Parathyroid adenoma (tissue), 2 donors: ENCODE data around the gene PCSK6.

Source experiments
- H2AFZ ChIP-seq: fragments of 300-600 bp; sonication (generic); one replicate; pipeline ENCODE4 v1.7.0; 2017; ENCODE audit warnings: antibody characterized with exemption, mild to moderate bottlenecking
- H3K27ac ChIP-seq: fragments of 300-600 bp; sonication (generic); one replicate; pipeline ENCODE4 v1.7.0; 2017
- H3K27me3 ChIP-seq: fragments of 300-600 bp; sonication (generic); one replicate; pipeline ENCODE4 v1.7.0; 2017; ENCODE audit warnings: low read length; ENCODE audit not compliant: control insufficient read depth, insufficient read depth
- H3K36me3 ChIP-seq: fragments of 300-600 bp; sonication (generic); one replicate; pipeline ENCODE4 v1.7.0; 2017; ENCODE audit warnings: low read length; ENCODE audit not compliant: control insufficient read depth, insufficient read depth
- H3K4me1 ChIP-seq: fragments of 300-600 bp; sonication (generic); one replicate; pipeline ENCODE4 v1.7.0; 2017; ENCODE audit warnings: control low read depth
- H3K4me2 ChIP-seq: fragments of 300-600 bp; sonication (generic); one replicate; pipeline ENCODE4 v1.7.0; 2017; ENCODE audit warnings: low read length
- H3K4me3 ChIP-seq: fragments of 300-600 bp; sonication (generic); one replicate; pipeline ENCODE4 v1.7.0; 2017; ENCODE audit warnings: low read depth, low read length
- H3K79me2 ChIP-seq: fragments of 300-600 bp; sonication (generic); one replicate; pipeline ENCODE4 v1.7.0; 2017; ENCODE audit warnings: control low read depth
- H3K9ac ChIP-seq: fragments of 300-600 bp; sonication (generic); one replicate; pipeline ENCODE4 v1.7.0; 2017; ENCODE audit warnings: mild to moderate bottlenecking
- H3K9me3 ChIP-seq: fragments of 300-600 bp; sonication (generic); one replicate; pipeline ENCODE4 v1.7.0; 2017; ENCODE audit warnings: low read length; ENCODE audit not compliant: control insufficient read depth
- TF ChIP-seq, protein P1 (sequence below): fragments of 300-600 bp; sonication (generic); IDR thresholded peaks from one replicate; pipeline ENCODE4 v1.7.0; 2017; ENCODE audit warnings: antibody characterized with exemption, mild to moderate bottlenecking
- donor health status: primary hyperparathyroidism.

The PCSK6 gene

DNA sequence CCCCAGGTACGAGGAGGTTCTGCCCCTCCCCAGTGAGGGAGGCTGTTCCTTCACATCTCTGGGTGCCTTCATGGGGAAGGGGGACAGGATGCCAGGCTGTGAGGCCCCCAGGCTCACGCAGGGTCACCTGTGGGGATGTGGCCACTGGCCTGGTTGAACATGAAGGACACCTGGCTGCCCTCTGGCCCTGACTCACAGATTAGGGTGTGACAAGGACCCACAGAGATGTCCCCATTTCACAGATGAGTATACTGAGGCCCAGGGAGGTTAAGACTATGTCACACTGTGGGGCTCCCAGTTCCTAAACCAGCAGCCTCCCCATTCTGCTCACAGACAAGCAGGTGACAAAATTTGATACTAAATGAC, 42.4 kb downstream of the PCSK6 start:
- H3K4me3 ChIP-seq: no peak overlapping the region
- no peaks in the 10 kb centered on the region for H3K4me1 ChIP-seq
- no peaks in the 10 kb centered on the region for H3K9me3 ChIP-seq
- TF ChIP-seq, protein P1, sequence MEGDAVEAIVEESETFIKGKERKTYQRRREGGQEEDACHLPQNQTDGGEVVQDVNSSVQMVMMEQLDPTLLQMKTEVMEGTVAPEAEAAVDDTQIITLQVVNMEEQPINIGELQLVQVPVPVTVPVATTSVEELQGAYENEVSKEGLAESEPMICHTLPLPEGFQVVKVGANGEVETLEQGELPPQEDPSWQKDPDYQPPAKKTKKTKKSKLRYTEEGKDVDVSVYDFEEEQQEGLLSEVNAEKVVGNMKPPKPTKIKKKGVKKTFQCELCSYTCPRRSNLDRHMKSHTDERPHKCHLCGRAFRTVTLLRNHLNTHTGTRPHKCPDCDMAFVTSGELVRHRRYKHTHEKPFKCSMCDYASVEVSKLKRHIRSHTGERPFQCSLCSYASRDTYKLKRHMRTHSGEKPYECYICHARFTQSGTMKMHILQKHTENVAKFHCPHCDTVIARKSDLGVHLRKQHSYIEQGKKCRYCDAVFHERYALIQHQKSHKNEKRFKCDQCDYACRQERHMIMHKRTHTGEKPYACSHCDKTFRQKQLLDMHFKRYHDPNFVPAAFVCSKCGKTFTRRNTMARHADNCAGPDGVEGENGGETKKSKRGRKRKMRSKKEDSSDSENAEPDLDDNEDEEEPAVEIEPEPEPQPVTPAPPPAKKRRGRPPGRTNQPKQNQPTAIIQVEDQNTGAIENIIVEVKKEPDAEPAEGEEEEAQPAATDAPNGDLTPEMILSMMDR: no peak
- no peaks in the 10 kb centered on the region for H3K27me3 ChIP-seq
- no peak overlapping the region for H3K27ac ChIP-seq
- H3K36me3 ChIP-seq: no peaks in the 10 kb centered on the region
- H3K79me2 ChIP-seq: no peaks in the 10 kb centered on the region
- H3K9ac ChIP-seq: no peak overlapping the region
- H3K4me2 ChIP-seq: no peak overlapping the region
- no peak overlapping the region for H2AFZ ChIP-seq

DNA sequence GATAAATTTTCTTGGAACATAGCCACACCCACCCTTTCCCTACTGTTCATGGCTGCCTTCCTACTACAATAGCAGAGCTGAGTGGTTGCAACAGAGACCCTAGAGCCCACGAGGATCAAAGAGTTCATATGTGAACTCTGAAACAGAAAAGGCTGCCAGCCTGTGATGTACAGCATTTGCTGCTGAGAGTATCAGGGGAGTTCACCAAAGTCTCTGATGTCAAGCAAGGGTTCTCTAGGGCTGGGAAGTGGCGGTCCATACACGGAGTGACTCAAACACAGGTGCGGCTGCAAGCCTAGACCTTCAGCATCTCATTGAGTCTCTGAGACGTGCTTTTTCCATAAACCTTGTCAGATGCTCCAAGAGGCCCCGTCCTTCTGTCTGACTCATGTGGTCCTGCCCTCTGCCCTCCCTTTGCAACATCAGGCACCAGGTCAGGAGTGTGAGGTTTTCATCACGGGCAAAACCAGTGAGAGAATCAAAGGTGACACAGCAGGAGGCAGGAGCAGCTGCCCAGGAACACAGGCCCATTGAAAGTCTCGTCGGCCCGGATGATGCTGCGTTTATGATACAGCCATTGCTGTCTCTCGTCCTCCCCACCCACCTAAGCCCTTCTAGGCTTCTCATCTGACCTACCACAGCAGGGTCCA, 42.9 kb downstream of the PCSK6 start:
- TF ChIP-seq, protein P1: no peak
- H2AFZ ChIP-seq: no peak overlapping the region
- no peak overlapping the region for H3K4me3 ChIP-seq
- H3K27me3 ChIP-seq: no peaks in the 10 kb centered on the region
- no peaks in the 10 kb centered on the region for H3K9me3 ChIP-seq
- H3K27ac ChIP-seq: no peak overlapping the region
- H3K36me3 ChIP-seq: no peaks in the 10 kb centered on the region
- H3K4me1 ChIP-seq: no peaks in the 10 kb centered on the region
- no peak overlapping the region for H3K4me2 ChIP-seq
- H3K9ac ChIP-seq: no peak overlapping the region
- no peaks in the 10 kb centered on the region for H3K79me2 ChIP-seq

DNA sequence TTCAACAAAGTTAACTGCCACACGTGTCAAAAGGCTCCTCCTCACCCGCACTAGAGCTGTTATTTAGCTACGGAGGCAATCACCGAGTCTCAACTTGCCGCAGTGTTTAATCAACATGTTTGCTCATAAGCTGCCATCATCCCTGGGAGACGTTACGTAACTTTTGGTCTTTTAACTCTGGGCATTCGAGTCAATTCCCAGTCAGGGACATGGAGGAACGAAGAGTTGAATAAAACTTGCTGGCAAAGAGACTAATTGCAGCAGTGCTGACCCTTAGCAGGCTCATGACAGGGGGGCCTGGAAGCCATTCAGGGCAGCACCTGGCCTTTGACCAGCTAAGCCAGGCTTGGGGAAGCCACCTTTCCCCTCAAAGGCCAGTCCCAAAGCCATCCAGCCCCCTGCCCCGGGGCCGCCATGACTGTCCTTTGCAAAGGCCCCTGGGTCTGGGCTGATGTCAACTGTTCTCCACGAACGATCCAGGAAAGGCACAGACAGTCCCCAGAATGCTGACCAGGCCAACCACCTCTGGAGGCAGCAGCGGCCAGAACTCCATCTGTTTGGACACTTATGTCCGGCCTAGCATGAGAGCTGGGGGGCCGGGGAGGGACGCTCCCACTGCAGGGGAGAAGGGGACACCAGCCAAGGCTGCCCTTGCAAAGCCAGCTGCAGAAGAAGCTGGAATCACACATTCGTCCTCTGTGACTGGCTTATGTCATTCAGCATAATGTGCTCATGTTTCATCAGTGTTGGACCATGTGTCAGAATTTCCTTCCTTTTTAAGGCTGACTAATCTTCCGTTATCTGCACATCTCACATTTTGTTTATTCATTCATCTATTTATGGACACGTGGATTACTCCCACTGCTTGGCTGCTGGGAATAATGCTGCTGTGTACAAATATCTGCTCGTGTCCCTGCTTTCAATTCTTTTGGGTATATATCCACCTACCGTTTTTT, 43.7 kb downstream of the PCSK6 start:
- Histone ChIP-seq H2AFZ (no peak overlapping the region), H3K4me3 (no peak overlapping the region), H3K27me3 (no peaks in the 10 kb centered on the region), H3K4me1 (no peaks in the 10 kb centered on the region), H3K4me2 (no peak overlapping the region), H3K9ac (no peak overlapping the region), H3K36me3 (no peaks in the 10 kb centered on the region), H3K9me3 (no peaks in the 10 kb centered on the region), H3K27ac (no peak overlapping the region), H3K79me2 (no peaks in the 10 kb centered on the region)
- TF ChIP-seq, protein P1: no peak

DNA sequence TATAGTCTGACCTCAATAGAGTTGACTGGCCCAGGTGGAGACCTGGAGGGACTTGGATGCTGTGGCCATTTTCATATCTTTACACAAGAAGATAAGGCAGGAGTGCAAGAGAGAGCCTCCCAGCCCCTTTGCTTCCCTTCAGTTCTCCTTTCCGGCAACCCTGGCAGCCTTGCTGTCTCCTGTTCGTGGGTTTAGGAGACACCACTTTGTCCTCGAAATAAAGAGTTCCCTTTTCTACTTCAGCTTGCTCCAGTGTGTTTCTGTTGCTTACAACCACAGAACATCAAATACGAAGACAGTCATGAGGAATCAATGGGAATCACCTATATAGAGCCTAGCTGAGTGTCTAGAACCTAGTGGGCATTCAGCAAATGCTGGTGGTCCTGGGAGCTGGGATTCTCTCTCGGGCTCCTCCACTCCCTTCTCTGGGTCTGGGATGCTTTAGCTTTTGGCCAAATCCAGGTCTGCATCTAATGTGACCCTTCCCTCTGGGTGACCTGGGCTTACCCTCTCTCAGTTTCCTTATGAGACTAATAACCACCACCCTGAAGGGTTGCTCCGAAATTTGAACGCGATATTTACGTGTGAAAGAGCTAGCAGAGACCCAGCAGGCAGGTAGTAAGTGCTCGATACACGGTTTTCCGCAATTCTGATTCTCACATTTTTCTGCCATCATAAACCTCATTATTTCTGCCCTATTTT, 44.5 kb downstream of the PCSK6 start:
- H3K4me3 ChIP-seq: no peak overlapping the region
- H3K27ac ChIP-seq: no peak overlapping the region
- H3K27me3 ChIP-seq: no peaks in the 10 kb centered on the region
- no peak overlapping the region for H3K9ac ChIP-seq
- no peak overlapping the region for H2AFZ ChIP-seq
- TF ChIP-seq, protein P1: no peak
- no peaks in the 10 kb centered on the region for H3K4me1 ChIP-seq
- H3K79me2 ChIP-seq: no peaks in the 10 kb centered on the region
- no peak overlapping the region for H3K4me2 ChIP-seq
- H3K36me3 ChIP-seq: no peaks in the 10 kb centered on the region
- no peaks in the 10 kb centered on the region for H3K9me3 ChIP-seq
